HG03571 (cell line): ENCODE results near the gene CLDN7.

ENCODE experiments used
- ATAC-seq: cut with Tn5 transposase; IDR thresholded peaks from one replicate; pipeline ENCODE4 v1.9.1; 2021; ENCODE audit not compliant: unreplicated experiment

The CLDN7 gene

GRCh38 chr17:7262192-7262934 is at the start of gene CLDN7:
CLDN7 (minus strand) TSS chr17:7262478; CDS start chr17:7262043, 435 bp downstream.
- no peak for ATAC-seq

GRCh38 chr17:7311110-7311705 is 48.9 kb upstream of the CLDN7 start:
- no peak for ATAC-seq

GRCh38 chr17:7309628-7310027 is 47.4 kb upstream of the CLDN7 start:
- no peak for ATAC-seq

- ATAC-seq = no peak
Observed at GRCh38 chr17:7308625-7309433, 46.6 kb upstream of the CLDN7 start.

GRCh38 chr17:7307686-7308624 is 45.7 kb upstream of the CLDN7 start:
- ATAC-seq = no peak

- ATAC-seq = peak; percentile 68
Observed at GRCh38 chr17:7306911-7307685, 44.8 kb upstream of the CLDN7 start, which contains the start of gene EIF5A. EIF5A (plus strand) TSS chr17:7307628; CDS start chr17:7309636, 2,008 bp downstream.

- no peak for ATAC-seq
Observed at GRCh38 chr17:7304179-7304578, 41.9 kb upstream of the CLDN7 start.

- no peak for ATAC-seq
Observed at GRCh38 chr17:7296189-7296861, 34.0 kb upstream of the CLDN7 start.

GRCh38 chr17:7295230-7296180 is 33.2 kb upstream of the CLDN7 start:
- ATAC-seq = no peak

GRCh38 chr17:7294614-7295153 is 32.4 kb upstream of the CLDN7 start, which contains the start of gene YBX2:
YBX2 (minus strand) TSS chr17:7294639; CDS start chr17:7294500, 139 bp downstream.
- no peak for ATAC-seq

- no peak for ATAC-seq
Observed at GRCh38 chr17:7293816-7294613, 31.7 kb upstream of the CLDN7 start.

- no peak for ATAC-seq
Observed at GRCh38 chr17:7293159-7293558, 30.9 kb upstream of the CLDN7 start.

GRCh38 chr17:7292729-7293128 is 30.5 kb upstream of the CLDN7 start:
- ATAC-seq = no peak

GRCh38 chr17:7292194-7292593 is 29.9 kb upstream of the CLDN7 start:
- ATAC-seq = no peak

GRCh38 chr17:7290685-7291084 is 28.4 kb upstream of the CLDN7 start:
- ATAC-seq = no peak

GRCh38 chr17:7290166-7290565 is 27.9 kb upstream of the CLDN7 start:
- no peak for ATAC-seq
